GM12873 (cell line): ENCODE measurements around the gene BTG1.

ENCODE experiments used
- TF ChIP-seq, protein P1 (sequence below): IDR thresholded peaks from 2 replicates; pipeline ENCODE4 v1.5.1; 2012; ENCODE audit warnings: low read depth, mild to moderate bottlenecking, moderate library complexity, low read length, control low read depth; ENCODE audit not compliant: insufficient read depth; ENCODE audit errors: missing control alignments

Gene BTG1

GRCh38 chr12:92151916-92152315 lies 6.3 kb upstream of the BTG1 start:
- TF ChIP-seq, protein P1, sequence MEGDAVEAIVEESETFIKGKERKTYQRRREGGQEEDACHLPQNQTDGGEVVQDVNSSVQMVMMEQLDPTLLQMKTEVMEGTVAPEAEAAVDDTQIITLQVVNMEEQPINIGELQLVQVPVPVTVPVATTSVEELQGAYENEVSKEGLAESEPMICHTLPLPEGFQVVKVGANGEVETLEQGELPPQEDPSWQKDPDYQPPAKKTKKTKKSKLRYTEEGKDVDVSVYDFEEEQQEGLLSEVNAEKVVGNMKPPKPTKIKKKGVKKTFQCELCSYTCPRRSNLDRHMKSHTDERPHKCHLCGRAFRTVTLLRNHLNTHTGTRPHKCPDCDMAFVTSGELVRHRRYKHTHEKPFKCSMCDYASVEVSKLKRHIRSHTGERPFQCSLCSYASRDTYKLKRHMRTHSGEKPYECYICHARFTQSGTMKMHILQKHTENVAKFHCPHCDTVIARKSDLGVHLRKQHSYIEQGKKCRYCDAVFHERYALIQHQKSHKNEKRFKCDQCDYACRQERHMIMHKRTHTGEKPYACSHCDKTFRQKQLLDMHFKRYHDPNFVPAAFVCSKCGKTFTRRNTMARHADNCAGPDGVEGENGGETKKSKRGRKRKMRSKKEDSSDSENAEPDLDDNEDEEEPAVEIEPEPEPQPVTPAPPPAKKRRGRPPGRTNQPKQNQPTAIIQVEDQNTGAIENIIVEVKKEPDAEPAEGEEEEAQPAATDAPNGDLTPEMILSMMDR: no peak

DNA sequence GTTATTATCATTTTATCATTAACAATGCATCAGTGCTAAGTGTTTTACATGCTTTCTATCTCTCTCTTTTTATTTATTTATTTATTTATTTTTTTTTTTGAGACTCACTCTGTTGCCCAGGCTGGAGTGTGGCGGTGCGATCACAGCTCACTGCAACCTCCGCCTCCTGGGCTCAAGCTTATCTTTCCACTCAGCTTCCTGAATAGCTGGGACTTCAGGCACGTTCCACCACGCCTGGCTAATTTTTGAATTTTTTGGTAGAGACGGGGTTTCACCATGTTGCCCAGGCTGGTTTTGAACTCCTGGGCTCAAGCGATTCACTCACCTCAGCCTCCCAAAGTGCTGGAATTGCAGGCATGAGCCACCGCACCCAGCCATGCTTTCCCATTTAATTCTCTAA lies 3.9 kb upstream of the BTG1 start:
- TF ChIP-seq, protein P1: no peak

GRCh38 chr12:92147491-92147890 lies 1.8 kb upstream of the BTG1 start:
- TF ChIP-seq, protein P1: no peak

DNA sequence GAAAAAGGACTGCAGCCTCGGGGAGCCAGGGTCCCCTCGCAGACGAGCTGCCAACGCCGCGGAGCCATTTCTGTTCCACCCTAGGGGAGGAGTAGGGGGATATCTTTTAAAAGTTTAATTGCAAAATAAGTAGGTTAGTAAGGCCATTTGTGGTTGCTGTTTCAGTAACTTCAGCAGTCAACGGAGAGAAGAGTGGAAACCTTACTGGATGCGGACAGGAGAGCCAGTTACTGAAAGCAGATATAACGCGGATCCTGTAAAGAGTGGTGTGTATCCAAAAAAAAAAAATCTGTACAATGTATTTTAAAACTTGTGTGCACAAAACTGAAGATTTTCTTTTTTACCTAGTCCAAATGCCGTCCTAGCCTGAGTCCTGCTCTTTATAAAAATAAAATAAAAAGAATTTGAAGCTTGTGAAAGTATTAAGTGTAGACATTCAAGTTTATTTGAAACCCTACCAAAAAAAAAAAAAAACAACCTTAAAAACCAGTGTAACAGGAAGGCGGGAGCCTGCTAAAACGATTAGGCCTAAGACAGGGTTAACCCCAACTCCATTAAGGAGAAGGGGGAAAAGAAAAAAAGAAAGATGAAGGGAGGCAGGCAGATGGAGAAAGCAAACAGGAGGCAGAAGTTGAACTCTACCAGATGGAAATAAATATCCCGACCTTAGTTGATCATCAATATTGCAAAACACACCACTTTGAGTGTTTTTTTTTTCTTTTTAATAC lies 1.0 kb upstream of the BTG1 start:
- TF ChIP-seq, protein P1: no peak

GRCh38 chr12:92145481-92145730 lies 240 bp downstream of the BTG1 start:
- TF ChIP-seq, protein P1: no peak

GRCh38 chr12:92144631-92145480 lies 790 bp downstream of the BTG1 start:
- TF ChIP-seq, protein P1: peak; percentile 22
